ENCODE measurements around the gene CTNNA2. TPM values are rescaled to one million over a fixed set of nuclear protein-coding genes. Genes with fewer than 3 reads are reported as not detected.

The CTNNA2 gene
- total RNA-seq, 1 donor from 2014 or later: 43.5 TPM

- no peaks in the 10 kb centered on the region for H3F3A ChIP-seq (ENCODE audit: low read depth)
- no peak for TF ChIP-seq EZH2phosphoT487 (IDR thresholded peaks at IDR 0.05)
- TF ChIP-seq CTCF (IDR thresholded peaks at IDR 0.05): no peak
- TF ChIP-seq EZH2 (IDR thresholded peaks at IDR 0.05): no peak
- H3K4me3 ChIP-seq: no peak overlapping the region
- Mint-ChIP-seq H3K4me1 (no peaks in the 10 kb centered on the region), H3K9me3 (no peaks in the 10 kb centered on the region), H3K27ac (no peak overlapping the region), H3K27me3 (ENCODE audit: insufficient read depth, low read depth) (no peaks in the 10 kb centered on the region), H3K4me3 (no peak overlapping the region), H3K36me3 (peaks cover 1% of the 10 kb centered on the region)
- no peaks in the 10 kb centered on the region for H3K36me3 ChIP-seq
- no peak overlapping the region for H3K27ac ChIP-seq
- no peaks in the 10 kb centered on the region for H3K27me3 ChIP-seq
- no peaks in the 10 kb centered on the region for H3K9me3 ChIP-seq (ENCODE audit: low read depth)
- H3K9ac ChIP-seq: no peak overlapping the region
- H4K20me1 ChIP-seq (ENCODE audit: low read depth): no peaks in the 10 kb centered on the region
- H2AFZ ChIP-seq (replicated peaks): no peak overlapping the region
- no peaks in the 10 kb centered on the region for H3K4me1 ChIP-seq
- no peaks in the 10 kb centered on the region for H3K79me2 ChIP-seq (ENCODE audit: low read depth)
- DNase-seq (ENCODE audit: low spot score): no peak
- no peak overlapping the region for H3K4me2 ChIP-seq
Measured at GRCh38 chr2:79929624-79930023, 416.8 kb downstream of the CTNNA2 start.

GRCh38 chr2:79935046-79935732, 422.3 kb downstream of the CTNNA2 start:
- H3K9ac ChIP-seq: no peak overlapping the region

GRCh38 chr2:79935771-79936657, 423.2 kb downstream of the CTNNA2 start:
- DNase-seq (ENCODE audit: low spot score): peak; percentile 79
- Mint-ChIP-seq H3K36me3 (peaks cover 1% of the 10 kb centered on the region), H3K27ac (no peak overlapping the region), H3K9me3 (no peaks in the 10 kb centered on the region), H3K4me3 (peak overlapping the region; percentile 44), H3K27me3 (ENCODE audit: insufficient read depth, low read depth) (no peaks in the 10 kb centered on the region), H3K4me1 (peaks cover 11% of the 10 kb centered on the region)
- Histone ChIP-seq H2AFZ (replicated peaks) (no peak overlapping the region), H3K4me3 (no peak overlapping the region), H3K9ac (no peak overlapping the region), H3K27me3 (no peaks in the 10 kb centered on the region), H3F3A (ENCODE audit: low read depth) (no peaks in the 10 kb centered on the region), H3K36me3 (no peaks in the 10 kb centered on the region), H3K4me2 (peak overlapping the region; percentile 67), H3K4me1 (no peaks in the 10 kb centered on the region), H3K27ac (no peak overlapping the region), H3K9me3 (ENCODE audit: low read depth) (no peaks in the 10 kb centered on the region), H3K79me2 (ENCODE audit: low read depth) (no peaks in the 10 kb centered on the region), H4K20me1 (ENCODE audit: low read depth) (no peaks in the 10 kb centered on the region)
- TF ChIP-seq EZH2 (IDR thresholded peaks at IDR 0.05): no peak
- no peak for TF ChIP-seq EZH2phosphoT487 (IDR thresholded peaks at IDR 0.05)
- peak; percentile 75 for TF ChIP-seq CTCF (IDR thresholded peaks at IDR 0.05)

More at GRCh38 chr2:79935046-79935732, 422.3 kb downstream of the CTNNA2 start:
- Histone ChIP-seq H3K27me3 (no peaks in the 10 kb centered on the region), H3F3A (ENCODE audit: low read depth) (no peaks in the 10 kb centered on the region), H2AFZ (replicated peaks) (no peak overlapping the region), H3K36me3 (no peaks in the 10 kb centered on the region), H3K4me1 (no peaks in the 10 kb centered on the region), H3K4me2 (no peak overlapping the region), H3K79me2 (ENCODE audit: low read depth) (no peaks in the 10 kb centered on the region), H3K9me3 (ENCODE audit: low read depth) (no peaks in the 10 kb centered on the region), H3K27ac (no peak overlapping the region), H3K4me3 (no peak overlapping the region), H4K20me1 (ENCODE audit: low read depth) (no peaks in the 10 kb centered on the region)
- TF ChIP-seq CTCF (IDR thresholded peaks at IDR 0.05) (no peak), EZH2 (IDR thresholded peaks at IDR 0.05) (no peak), EZH2phosphoT487 (IDR thresholded peaks at IDR 0.05) (no peak)
- Mint-ChIP-seq H3K4me3 (no peak overlapping the region), H3K9me3 (no peaks in the 10 kb centered on the region), H3K27me3 (ENCODE audit: insufficient read depth, low read depth) (no peaks in the 10 kb centered on the region), H3K36me3 (peaks cover 1% of the 10 kb centered on the region), H3K27ac (no peak overlapping the region), H3K4me1 (peaks cover 7% of the 10 kb centered on the region)
- DNase-seq (ENCODE audit: low spot score): no peak

Data from neural progenitor cell (in vitro differentiated cells).